GM12878 (cell line): ENCODE measurements around the gene DUSP10. TPM values are rescaled to one million over a fixed set of nuclear protein-coding genes. Genes with fewer than 3 reads are reported as not detected.

Experiments used
- ATAC-seq: fragments of 200-7000 bp; cut with Tn5 transposase; 3 replicates; pipeline ENCODE4 v1.9.1; 2020; ENCODE audit warnings: mild to moderate bottlenecking, moderate library complexity
- BruUV-seq: library from RNA; stranded (reverse); fragments of 400-500 nt; replicated peaks from 2 replicates; lab custom pipeline; 2021; lab: Mats Ljungman, UMichigan
- CTCF ChIA-PET: fragments of 300-600 bp; sonication (Branson Sonifier 250); formaldehyde crosslinking; extraction: SDS; loops from one replicate; lab custom pipeline; 2021; ENCODE audit warnings: inconsistent platforms; lab: Yijun Ruan, JAX
- POLR2A ChIA-PET: fragments of 350-600 bp; formaldehyde crosslinking; extraction: SDS; loops from one replicate; lab custom pipeline; 2021; ENCODE audit warnings: inconsistent platforms; lab: Charles Lee
- RAD21 ChIA-PET: fragments of 300-600 bp; sonication (Branson Sonifier 250); formaldehyde crosslinking; loops from one replicate; lab custom pipeline; 2023; ENCODE audit warnings: antibody characterized with exemption; ENCODE audit not compliant: unreplicated experiment; lab: Charles Lee
- SMC1A ChIA-PET: fragments of 300-600 bp; sonication (Branson Sonifier 250); formaldehyde crosslinking; loops from one replicate; lab custom pipeline; 2023; ENCODE audit not compliant: unreplicated experiment, uncharacterized antibody; lab: Charles Lee
- DNase-seq: peaks from one replicate; pipeline ENCODE4 v3.0.0-alpha.2; 2011; ENCODE audit warnings: low read depth, low spot score
- FAIRE-seq: peaks from 3 replicates; lab custom pipeline; 2011; peaks lifted over from hg19 to GRCh38; lab: Jason Lieb, UNC
- H2AFZ ChIP-seq: 2 replicates; pipeline ENCODE4 v1.6.0; 2011; ENCODE audit warnings: low read depth, low read length, control low read depth; ENCODE audit not compliant: control insufficient read depth
- H3K27ac ChIP-seq: 2 replicates; pipeline ENCODE4 v1.5.1; 2011; ENCODE audit warnings: control low read depth; ENCODE audit not compliant: control insufficient read depth, insufficient read depth
- H3K27me3 ChIP-seq, 2 experiments: replicated peaks in 1 of 2; 2 replicates each; pipeline versions ENCODE4 v1.6.0 to v1.6.1; 2011; ENCODE audit warnings: low read length in 1 of 2; ENCODE audit not compliant: control insufficient read depth in 2 of 2, insufficient read depth in 2 of 2
- H3K36me3 ChIP-seq, 2 experiments: 2 replicates each; pipeline ENCODE4 v1.5.1; 2011; ENCODE audit warnings: low read length in 1 of 2; ENCODE audit not compliant: control insufficient read depth in 2 of 2, insufficient read depth in 2 of 2
- H3K4me1 ChIP-seq: 2 replicates; pipeline ENCODE4 v1.6.1; 2011; ENCODE audit warnings: mild to moderate bottlenecking, low read length, moderate library complexity, mixed read lengths; ENCODE audit not compliant: control insufficient read depth, insufficient read depth
- H3K4me2 ChIP-seq: 2 replicates; pipeline ENCODE4 v1.6.0; 2011; ENCODE audit warnings: control low read depth; ENCODE audit not compliant: control insufficient read depth, insufficient read depth
- H3K4me3 ChIP-seq: fragments of 200-600 bp; sonication (generic); 2 replicates; pipeline ENCODE4 v1.5.1; 2016
- H3K79me2 ChIP-seq: 2 replicates; pipeline ENCODE4 v1.6.0; 2011; ENCODE audit warnings: low read length; ENCODE audit not compliant: control insufficient read depth, insufficient read depth
- H3K9ac ChIP-seq: 2 replicates; pipeline ENCODE4 v1.8.0; 2011; ENCODE audit warnings: low read length, control low read depth, mixed read lengths; ENCODE audit not compliant: control insufficient read depth, insufficient read depth
- H3K9me3 ChIP-seq: replicated peaks from 3 replicates; pipeline ENCODE4 v1.5.1; 2011; ENCODE audit warnings: mild to moderate bottlenecking, low read length; ENCODE audit not compliant: control insufficient read depth, insufficient read depth
- H4K20me1 ChIP-seq: 2 replicates; pipeline ENCODE4 v1.6.0; 2011; ENCODE audit not compliant: control insufficient read depth, insufficient read depth
- IKZF1 ChIP-seq: fragments of 450-650 bp; conservative IDR thresholded peaks from 2 replicates; pipeline ENCODE4 v1.6.1; 2017; ENCODE audit warnings: antibody characterized with exemption, mild to moderate bottlenecking
- PKNOX1 ChIP-seq: fragments of 450-650 bp; IDR thresholded peaks from 2 replicates; pipeline ENCODE4 v1.6.1; 2016; ENCODE audit warnings: mild to moderate bottlenecking
- WGBS: methylation state at CpG from one replicate; pipeline ENCODE4 v1.1.6; 2016; ENCODE audit warnings: low lambda C conversion rate; ENCODE audit not compliant: insufficient replicate concordance, insufficient coverage; ENCODE audit errors: missing lambda C conversion rate; 5-methylcytosine and 5-hydroxymethylcytosine counted together
- in situ Hi-C: fragments of 300-500 bp; cut with MboI; formaldehyde crosslinking; loops from 9 replicates; pipeline ENCODE4 v1.14.3; 2018; ENCODE audit warnings: mixed read lengths
- intact Hi-C: fragments of 100-400 bp; cut with micrococcal nuclease; formaldehyde crosslinking; loops from one replicate; pipeline ENCODE4 v1.14.2; 2022; ENCODE audit not compliant: unreplicated experiment
- polyA plus RNA-seq, 11 experiments: library from polyadenylated mRNA; depleted of rRNA in 4 of 11; unstranded in 6 of 11; stranded (reverse) in 5 of 11; fragments of >200 nt; fragmentation: Nextera tagmentation in 4 of 11; fragmentation: Illumina TruSeq in 1 of 11; extraction: Ambion mirVana in 4 of 11; extraction: Trizol in 1 of 11; gene quantifications; 1 replicate in 1 of 11; 2 replicates in 10 of 11; pipeline versions ENCODE4 v1.2.1 to v1.2.3, GENCODE V29; 2011 to 2016; ENCODE audit warnings: inconsistent platforms in 2 of 11, missing spikeins in 2 of 11, low read depth in 1 of 11
- total RNA-seq, 4 experiments: library from RNA; depleted of rRNA in 3 of 4; stranded (reverse); fragments of >200 nt in 3 of 4; fragmentation: Illumina TruSeq in 1 of 4; extraction: Trizol in 1 of 4; gene quantifications; 2 replicates each; pipeline versions ENCODE4 v1.2.1 to v1.2.3, GENCODE V29; 2013 to 2021

Gene DUSP10
- total and polyA plus RNA-seq, 10 of the 15 experiments (the other 5 are each of a cell fraction or from before 2014, with no cell fraction given), result 20.3 to 38.4 (median 27.8) TPM

- ChIA-PET RAD21 (interaction anchor here (3.2 to 7.1 kb wide), 3 partner anchors 9 to 19 kb away, joined by 17 to 38 read pairs (median 25); partner anchors contain the start of gene DUSP10), POLR2A (interaction anchor here (1.0 to 14.6 kb wide), 5 partner anchors 8 to 19 kb away, joined by 5 to 194 read pairs (median 7); partner anchors contain the start of gene DUSP10), SMC1A (interaction anchor here (1.0 to 18.3 kb wide), 12 partner anchors 7 to 179 kb away, joined by 3 to 292 read pairs (median 8); partner anchors contain the start of gene DUSP10), CTCF (interaction anchor here (1.2 to 3.3 kb wide), 6 partner anchors 8 to 179 kb away, joined by 3 to 9 read pairs (median 6); no protein-coding TSS in a partner anchor)
- Histone ChIP-seq H3K4me1 (peaks cover 35% of the 10 kb centered on the region), H3K27me3 (no peaks in the 10 kb centered on the region), H3K27ac (peak overlapping the region; percentile 30), H3K9me3 (peaks cover 22% of the 10 kb centered on the region), H4K20me1 (no peaks in the 10 kb centered on the region), H3K36me3 (peaks cover 16 to 26% of the 10 kb centered on the region in 2 experiments), H3K79me2 (peaks cover 99% of the 10 kb centered on the region), H3K4me3 (no peak overlapping the region), H2AFZ (no peak overlapping the region), H3K4me2 (peak overlapping the region; percentile 14), H3K9ac (no peak overlapping the region)
- 96% methylated on average over 3 of the region's 3 CpGs for WGBS
- in situ Hi-C loops (loop anchor here (10.0 kb wide), 1 partner anchor 442 kb away; no protein-coding TSS in a partner anchor), intact Hi-C loops (no loop called here)
- no peak for FAIRE-seq
- no peak for DNase-seq
- peak; percentile 7; the same call in 2 of the 3 replicates for ATAC-seq
- TF ChIP-seq PKNOX1, result 0 out of 2 replicates have a peak, but pooled peaks have one; percentile 16
- TF ChIP-seq IKZF1, result no peak
- no TSS peak for BruUV-seq
Measured at GRCh38 chr1:221722254-221723017, 19.5 kb downstream of the DUSP10 start.
